ENCODE results near the gene ACTL7B.

DNA sequence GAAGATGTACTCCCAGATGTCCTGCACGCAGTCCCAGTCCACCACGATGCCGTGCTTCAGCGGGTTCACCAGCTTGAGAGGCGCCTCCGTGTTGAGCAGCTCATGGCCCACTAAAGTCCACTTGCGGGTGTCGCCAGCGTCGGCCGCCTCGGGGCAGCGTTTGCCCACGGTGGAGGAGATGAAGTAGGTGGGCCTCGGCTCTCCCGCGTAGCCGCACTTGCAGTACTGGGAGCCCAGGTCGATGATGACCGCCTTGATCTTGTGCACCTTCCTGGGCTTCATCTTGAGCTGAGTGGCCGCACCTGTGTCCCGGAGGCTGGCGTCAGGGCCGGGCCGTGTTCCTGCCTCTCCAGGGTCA lies 278 bp downstream of the ACTL7B start:
- TF ChIP-seq, protein P1, sequence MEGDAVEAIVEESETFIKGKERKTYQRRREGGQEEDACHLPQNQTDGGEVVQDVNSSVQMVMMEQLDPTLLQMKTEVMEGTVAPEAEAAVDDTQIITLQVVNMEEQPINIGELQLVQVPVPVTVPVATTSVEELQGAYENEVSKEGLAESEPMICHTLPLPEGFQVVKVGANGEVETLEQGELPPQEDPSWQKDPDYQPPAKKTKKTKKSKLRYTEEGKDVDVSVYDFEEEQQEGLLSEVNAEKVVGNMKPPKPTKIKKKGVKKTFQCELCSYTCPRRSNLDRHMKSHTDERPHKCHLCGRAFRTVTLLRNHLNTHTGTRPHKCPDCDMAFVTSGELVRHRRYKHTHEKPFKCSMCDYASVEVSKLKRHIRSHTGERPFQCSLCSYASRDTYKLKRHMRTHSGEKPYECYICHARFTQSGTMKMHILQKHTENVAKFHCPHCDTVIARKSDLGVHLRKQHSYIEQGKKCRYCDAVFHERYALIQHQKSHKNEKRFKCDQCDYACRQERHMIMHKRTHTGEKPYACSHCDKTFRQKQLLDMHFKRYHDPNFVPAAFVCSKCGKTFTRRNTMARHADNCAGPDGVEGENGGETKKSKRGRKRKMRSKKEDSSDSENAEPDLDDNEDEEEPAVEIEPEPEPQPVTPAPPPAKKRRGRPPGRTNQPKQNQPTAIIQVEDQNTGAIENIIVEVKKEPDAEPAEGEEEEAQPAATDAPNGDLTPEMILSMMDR (IDR thresholded peaks at IDR 0.05) = no peak
- TF ChIP-seq POLR2A (IDR thresholded peaks at IDR 0.05) = no peak

Data from testis (tissue), 2 donors.